ENCODE measurements around the gene CAPN12.

- TF ChIP-seq, protein P1, sequence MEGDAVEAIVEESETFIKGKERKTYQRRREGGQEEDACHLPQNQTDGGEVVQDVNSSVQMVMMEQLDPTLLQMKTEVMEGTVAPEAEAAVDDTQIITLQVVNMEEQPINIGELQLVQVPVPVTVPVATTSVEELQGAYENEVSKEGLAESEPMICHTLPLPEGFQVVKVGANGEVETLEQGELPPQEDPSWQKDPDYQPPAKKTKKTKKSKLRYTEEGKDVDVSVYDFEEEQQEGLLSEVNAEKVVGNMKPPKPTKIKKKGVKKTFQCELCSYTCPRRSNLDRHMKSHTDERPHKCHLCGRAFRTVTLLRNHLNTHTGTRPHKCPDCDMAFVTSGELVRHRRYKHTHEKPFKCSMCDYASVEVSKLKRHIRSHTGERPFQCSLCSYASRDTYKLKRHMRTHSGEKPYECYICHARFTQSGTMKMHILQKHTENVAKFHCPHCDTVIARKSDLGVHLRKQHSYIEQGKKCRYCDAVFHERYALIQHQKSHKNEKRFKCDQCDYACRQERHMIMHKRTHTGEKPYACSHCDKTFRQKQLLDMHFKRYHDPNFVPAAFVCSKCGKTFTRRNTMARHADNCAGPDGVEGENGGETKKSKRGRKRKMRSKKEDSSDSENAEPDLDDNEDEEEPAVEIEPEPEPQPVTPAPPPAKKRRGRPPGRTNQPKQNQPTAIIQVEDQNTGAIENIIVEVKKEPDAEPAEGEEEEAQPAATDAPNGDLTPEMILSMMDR (IDR thresholded peaks at IDR 0.05; ENCODE audit: insufficient read depth, low read length): no peak
- TF ChIP-seq, protein P2, sequence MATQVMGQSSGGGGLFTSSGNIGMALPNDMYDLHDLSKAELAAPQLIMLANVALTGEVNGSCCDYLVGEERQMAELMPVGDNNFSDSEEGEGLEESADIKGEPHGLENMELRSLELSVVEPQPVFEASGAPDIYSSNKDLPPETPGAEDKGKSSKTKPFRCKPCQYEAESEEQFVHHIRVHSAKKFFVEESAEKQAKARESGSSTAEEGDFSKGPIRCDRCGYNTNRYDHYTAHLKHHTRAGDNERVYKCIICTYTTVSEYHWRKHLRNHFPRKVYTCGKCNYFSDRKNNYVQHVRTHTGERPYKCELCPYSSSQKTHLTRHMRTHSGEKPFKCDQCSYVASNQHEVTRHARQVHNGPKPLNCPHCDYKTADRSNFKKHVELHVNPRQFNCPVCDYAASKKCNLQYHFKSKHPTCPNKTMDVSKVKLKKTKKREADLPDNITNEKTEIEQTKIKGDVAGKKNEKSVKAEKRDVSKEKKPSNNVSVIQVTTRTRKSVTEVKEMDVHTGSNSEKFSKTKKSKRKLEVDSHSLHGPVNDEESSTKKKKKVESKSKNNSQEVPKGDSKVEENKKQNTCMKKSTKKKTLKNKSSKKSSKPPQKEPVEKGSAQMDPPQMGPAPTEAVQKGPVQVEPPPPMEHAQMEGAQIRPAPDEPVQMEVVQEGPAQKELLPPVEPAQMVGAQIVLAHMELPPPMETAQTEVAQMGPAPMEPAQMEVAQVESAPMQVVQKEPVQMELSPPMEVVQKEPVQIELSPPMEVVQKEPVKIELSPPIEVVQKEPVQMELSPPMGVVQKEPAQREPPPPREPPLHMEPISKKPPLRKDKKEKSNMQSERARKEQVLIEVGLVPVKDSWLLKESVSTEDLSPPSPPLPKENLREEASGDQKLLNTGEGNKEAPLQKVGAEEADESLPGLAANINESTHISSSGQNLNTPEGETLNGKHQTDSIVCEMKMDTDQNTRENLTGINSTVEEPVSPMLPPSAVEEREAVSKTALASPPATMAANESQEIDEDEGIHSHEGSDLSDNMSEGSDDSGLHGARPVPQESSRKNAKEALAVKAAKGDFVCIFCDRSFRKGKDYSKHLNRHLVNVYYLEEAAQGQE (IDR thresholded peaks at IDR 0.05; ENCODE audit: insufficient replicate concordance, low read depth): no peak
Observed at GRCh38 chr19:38759590-38760003, 15.3 kb upstream of the CAPN12 start.

All from HL-60 (cell line).